Ishikawa (cell line): ENCODE measurements around the gene UBALD2.

ENCODE experiments used
- CEBPB ChIP-seq: IDR thresholded peaks from 2 replicates; pipeline ENCODE4 v1.6.1; 2012
- CREB1 ChIP-seq: IDR thresholded peaks from 2 replicates; pipeline ENCODE4 v1.6.1; 2012; ENCODE audit warnings: low read depth
- EGR1 ChIP-seq: IDR thresholded peaks from 2 replicates; pipeline ENCODE4 v1.6.1; 2012
- EP300 ChIP-seq: IDR thresholded peaks from 2 replicates; pipeline ENCODE4 v1.6.1; 2012; ENCODE audit warnings: borderline replicate concordance
- FOXM1 ChIP-seq: IDR thresholded peaks from 2 replicates; pipeline ENCODE4 v1.6.1; 2012; ENCODE audit warnings: low read depth, borderline replicate concordance
- MAX ChIP-seq: IDR thresholded peaks from 2 replicates; pipeline ENCODE4 v1.6.1; 2012
- NFIC ChIP-seq: IDR thresholded peaks from 2 replicates; pipeline ENCODE4 v1.6.1; 2012
- RAD21 ChIP-seq: IDR thresholded peaks from 2 replicates; pipeline ENCODE4 v1.6.1; 2012; ENCODE audit warnings: low read depth
- REST ChIP-seq: IDR thresholded peaks from 2 replicates; pipeline ENCODE4 v1.6.1; 2012; ENCODE audit warnings: low read depth, mild to moderate bottlenecking
- TAF1 ChIP-seq: IDR thresholded peaks from 2 replicates; pipeline ENCODE4 v1.6.1; 2012; ENCODE audit warnings: low read depth, mild to moderate bottlenecking
- TCF12 ChIP-seq: IDR thresholded peaks from 2 replicates; pipeline ENCODE4 v1.6.1; 2012; ENCODE audit warnings: low read depth
- TEAD4 ChIP-seq: IDR thresholded peaks from 2 replicates; pipeline ENCODE4 v1.6.1; 2012
- USF1 ChIP-seq: IDR thresholded peaks from 2 replicates; pipeline ENCODE4 v1.6.1; 2012
- YY1 ChIP-seq: IDR thresholded peaks from 2 replicates; pipeline ENCODE4 v1.6.1; 2012; ENCODE audit warnings: low read depth
- ZBTB7A ChIP-seq: IDR thresholded peaks from 2 replicates; pipeline ENCODE4 v1.6.1; 2012; ENCODE audit warnings: low read depth

Gene UBALD2

GRCh38 chr17:76304226-76305134 lies 39.3 kb downstream of the UBALD2 start:
- TF ChIP-seq NFIC, result no peak
- no peak for TF ChIP-seq RAD21
- no peak for TF ChIP-seq YY1
- TF ChIP-seq EP300, result no peak
- TF ChIP-seq TAF1, result no peak
- TF ChIP-seq TCF12, result no peak
- TF ChIP-seq USF1, result no peak
- no peak for TF ChIP-seq CREB1
- no peak for TF ChIP-seq MAX
- TF ChIP-seq ZBTB7A, result no peak
- TF ChIP-seq FOXM1, result no peak
- no peak for TF ChIP-seq TEAD4
- TF ChIP-seq EGR1, result no peak

- TF ChIP-seq RAD21, result no peak
- TF ChIP-seq CEBPB, result no peak
- TF ChIP-seq CREB1, result no peak
- TF ChIP-seq TAF1, result no peak
- TF ChIP-seq TEAD4, result no peak
- no peak for TF ChIP-seq ZBTB7A
- TF ChIP-seq EGR1, result no peak
- TF ChIP-seq REST, result no peak
- TF ChIP-seq FOXM1, result no peak
- no peak for TF ChIP-seq NFIC
- TF ChIP-seq TCF12, result no peak
- no peak for TF ChIP-seq EP300
- no peak for TF ChIP-seq YY1
- no peak for TF ChIP-seq MAX
- TF ChIP-seq USF1, result no peak
Measured at GRCh38 chr17:76307299-76307965, 42.3 kb downstream of the UBALD2 start.

- TF ChIP-seq EP300 (no peak), EGR1 (no peak), TCF12 (no peak), TEAD4 (no peak), CEBPB (no peak), USF1 (no peak), TAF1 (no peak), REST (no peak), NFIC (no peak), YY1 (no peak), FOXM1 (no peak), MAX (no peak), CREB1 (no peak), ZBTB7A (no peak), RAD21 (no peak)
Measured at GRCh38 chr17:76307966-76308338, 42.8 kb downstream of the UBALD2 start, which contains the start of gene QRICH2. TSS of gene QRICH2 (minus strand) at chr17:76308276. CDS start at chr17:76307998, 278 bp downstream.

GRCh38 chr17:76309461-76309860 lies 44.3 kb downstream of the UBALD2 start:
- TF ChIP-seq REST (no peak), RAD21 (no peak), FOXM1 (no peak), EGR1 (no peak), CREB1 (no peak), CEBPB (no peak), MAX (no peak), EP300 (no peak)
